HepG2 (cell line): ENCODE data around the gene ZSWIM6. TPM values are rescaled to one million over a fixed set of nuclear protein-coding genes. Genes with fewer than 3 reads are reported as not detected.

Source experiments
- ARID5B ChIP-seq: IDR thresholded peaks from 2 replicates; pipeline ENCODE4 v1.4.0; 2020; ENCODE audit warnings: mild to moderate bottlenecking, missing genetic modification reagents
- ATF2 ChIP-seq: sonication (generic); formaldehyde crosslinking; IDR thresholded peaks from 2 replicates; pipeline ENCODE4 v1.4.0; 2020; ENCODE audit warnings: missing genetic modification reagents
- ATF5 ChIP-seq: sonication (generic); formaldehyde crosslinking; IDR thresholded peaks from 2 replicates; pipeline ENCODE4 v1.4.0; 2020; ENCODE audit warnings: mild to moderate bottlenecking, low read depth, missing genetic modification reagents
- BCL6 ChIP-seq: IDR thresholded peaks from 2 replicates; pipeline ENCODE4 v1.6.1; 2016; ENCODE audit warnings: missing genetic modification reagents, missing compliant biosample characterization
- BHLHE40 ChIP-seq: IDR thresholded peaks from 2 replicates; pipeline ENCODE4 v1.6.1; 2011; ENCODE audit warnings: low read length, improper control_type of control experiment
- FOXK1 ChIP-seq: sonication (generic); formaldehyde crosslinking; IDR thresholded peaks from 2 replicates; pipeline ENCODE4 v1.4.0; 2020; ENCODE audit warnings: low read depth, missing genetic modification reagents, borderline replicate concordance
- GABPB1 ChIP-seq: IDR thresholded peaks from 2 replicates; pipeline ENCODE4 v1.6.1; 2016; ENCODE audit warnings: mild to moderate bottlenecking, missing genetic modification reagents, moderate library complexity, missing compliant biosample characterization
- JUND ChIP-seq: sonication (generic); formaldehyde crosslinking; IDR thresholded peaks from 2 replicates; pipeline ENCODE4 v1.8.0; 2022; ENCODE audit warnings: mild to moderate bottlenecking, missing genetic modification reagents
- MXI1 ChIP-seq: IDR thresholded peaks from 3 replicates; pipeline ENCODE4 v1.6.1; 2012; ENCODE audit warnings: low read depth, low read length, inconsistent platforms, borderline replicate concordance
- TEF ChIP-seq: sonication (generic); formaldehyde crosslinking; IDR thresholded peaks from 2 replicates; pipeline ENCODE4 v1.5.0; 2020; ENCODE audit warnings: missing genetic modification reagents
- THRA ChIP-seq: sonication (generic); formaldehyde crosslinking; IDR thresholded peaks from 2 replicates; pipeline ENCODE4 v1.4.0; 2020; ENCODE audit warnings: missing genetic modification reagents, borderline replicate concordance
- ZMYM4 ChIP-seq: sonication (generic); formaldehyde crosslinking; IDR thresholded peaks from 2 replicates; pipeline ENCODE4 v1.8.1; 2023; ENCODE audit warnings: mild to moderate bottlenecking, missing genetic modification reagents
- ZNF362 ChIP-seq: sonication (generic); formaldehyde crosslinking; IDR thresholded peaks from 2 replicates; pipeline ENCODE4 v1.4.0; 2020; ENCODE audit warnings: missing genetic modification reagents, mild to moderate bottlenecking, borderline replicate concordance
- ZNF710 ChIP-seq: sonication (generic); formaldehyde crosslinking; IDR thresholded peaks from 2 replicates; pipeline ENCODE4 v1.5.0; 2020; ENCODE audit warnings: mild to moderate bottlenecking, missing genetic modification reagents, borderline replicate concordance
- ZNF740 ChIP-seq: sonication (generic); formaldehyde crosslinking; IDR thresholded peaks from 2 replicates; pipeline ENCODE4 v1.4.0; 2020; ENCODE audit warnings: missing genetic modification reagents
- ZSCAN21 ChIP-seq: sonication (generic); formaldehyde crosslinking; IDR thresholded peaks from 2 replicates; pipeline ENCODE4 v1.8.0; 2022; ENCODE audit warnings: mild to moderate bottlenecking, missing genetic modification reagents, moderate library complexity, borderline replicate concordance
- polyA plus RNA-seq, 8 experiments: library from polyadenylated mRNA; depleted of rRNA in 3 of 8; stranded (reverse) in 7 of 8; unstranded in 1 of 8; fragments of >200 nt; fragmentation: Illumina TruSeq in 4 of 8; extraction: Trizol in 4 of 8; gene quantifications; 2 replicates each; pipeline versions ENCODE4 v1.2.1 to v1.2.3, GENCODE V29; 2011 to 2016; ENCODE audit warnings: low read depth in 4 of 8, missing spikeins in 1 of 8, mixed read lengths in 1 of 8; ENCODE audit not compliant: insufficient read depth in 1 of 8
- total RNA-seq, 5 experiments: library from RNA; depleted of rRNA; stranded (reverse); fragments of >200 nt; fragmentation: Illumina TruSeq; extraction: Trizol; gene quantifications; 2 replicates each; pipeline ENCODE4 v1.2.3, GENCODE V29; 2016; ENCODE audit warnings: low read depth in 1 of 5

ZSWIM6 gene
- total and polyA plus RNA-seq, 2 of the 13 experiments (the other 11 are each of a cell fraction or from before 2014, with no cell fraction given): 0.82 to 1.9 TPM

- TF ChIP-seq ARID5B (CRISPR knock-in tag) (peak; percentile 89), BHLHE40 (0 out of 2 replicates have a peak, but pooled peaks have one; percentile 9), ZNF710 (CRISPR knock-in tag) (no peak), THRA (peak; percentile 48; the same call in 1 of the 2 replicates), FOXK1 (CRISPR knock-in tag) (peak; percentile 76; the same call in 1 of the 2 replicates), ZSCAN21 (CRISPR knock-in tag) (no peak), GABPB1 (peak; percentile 81), MXI1 (0 out of 3 replicates have a peak, but pooled peaks have one; percentile 31), ZNF362 (CRISPR knock-in tag) (no peak), ATF2 (peak; percentile 96), ATF5 (CRISPR knock-in tag) (no peak), JUND (CRISPR knock-in tag) (peak; percentile 69), ZNF740 (CRISPR knock-in tag) (no peak), ZMYM4 (peak; percentile 85), BCL6 (peak; percentile 98), TEF (CRISPR knock-in tag) (peak; percentile 82)
These were observed 76.6 kb downstream of the ZSWIM6 start (continued) for GRCh38 chr5:61408476-61409168.
